ENCODE results near the gene RPIA. TPM values are rescaled to one million over a fixed set of nuclear protein-coding genes. Genes with fewer than 3 reads are reported as not detected.

RPIA gene
- total and polyA plus RNA-seq, 9 of the 15 experiments (the other 6 are each of a cell fraction or from before 2014, with no cell fraction given), result 7.8 to 41.2 (median 25.8) TPM

DNA sequence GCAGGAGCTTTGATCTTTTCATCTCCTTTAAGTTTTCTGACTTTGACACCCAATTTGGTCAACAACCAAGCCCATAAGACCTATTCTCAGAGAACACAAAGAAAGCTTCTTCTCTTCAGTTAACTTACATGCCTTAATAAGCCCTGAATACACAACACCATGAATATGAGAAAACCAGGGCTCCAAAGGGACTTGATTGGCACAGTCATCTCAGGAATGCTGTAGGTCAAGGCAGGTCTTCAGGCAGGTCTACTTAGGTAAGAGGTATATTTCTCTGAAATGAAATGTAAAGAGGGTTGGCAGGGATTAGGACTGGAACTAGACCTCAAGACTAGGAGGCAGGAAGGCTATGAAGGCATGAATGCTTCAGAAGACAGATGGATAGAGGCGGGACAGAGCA lies 39.8 kb upstream of the RPIA start:
- Histone ChIP-seq H4K20me1 (replicated peaks; ENCODE audit: control insufficient read depth, insufficient read depth, low read length) (no peaks in the 10 kb centered on the region), H3K9ac (ENCODE audit: insufficient read depth in 1 of 2, low read depth in 2 of 2, low read length in 2 of 2) (no peak overlapping the region), H3K27me3 (ENCODE audit: control insufficient read depth in 2 of 2, insufficient read depth in 2 of 2, low read length in 2 of 2) (no peaks in the 10 kb centered on the region), H2AFZ (ENCODE audit: low read depth, low read length) (no peak overlapping the region), H3K36me3 (ENCODE audit: control insufficient read depth, insufficient read depth, low read length) (no peaks in the 10 kb centered on the region), H3K9me3 (replicated peaks; ENCODE audit: control insufficient read depth, insufficient read depth, low read depth, low read length) (no peaks in the 10 kb centered on the region), H3K4me3 (no peak overlapping the region), H3K4me1 (replicated peaks in 1 of 2; ENCODE audit: control insufficient read depth in 2 of 2, insufficient read depth in 2 of 2, low read length in 2 of 2) (no peaks in the 10 kb centered on the region), H3K27ac (ENCODE audit: extremely low read depth, low read depth, low read length) (no peak overlapping the region), H3K4me2 (ENCODE audit: insufficient read depth, low read length) (no peak overlapping the region), H3K9me1 (ENCODE audit: control insufficient read depth, insufficient read depth, low read length) (no peaks in the 10 kb centered on the region), H3K79me2 (ENCODE audit: control insufficient read depth, insufficient read depth, low read length) (no peaks in the 10 kb centered on the region)
- POLR2A ChIA-PET, result interaction anchor here (1.9 to 2.2 kb wide), 2 partner anchors 10 to 12 kb away, joined by 4 to 5 read pairs; no protein-coding TSS in a partner anchor
- intact Hi-C loops (cut with micrococcal nuclease) (no loop called here), in situ Hi-C loops (cut with MboI) (no loop called here)
- CTCF ChIA-PET (ENCODE audit: low intra/inter-chr PET ratio), result no interaction called here
- FAIRE-seq, result no peak
- 10% methylated on average over 1 of the region's 1 CpG for WGBS (ENCODE audit: insufficient coverage, low coverage, missing lambda C conversion rate)
- no peak for ATAC-seq
- no peak for DNase-seq (ENCODE audit: extremely low read depth in 1 of 4, low spot score in 3 of 4)
- BruUV-seq (replicated peaks), result no TSS peak
- TF ChIP-seq FOXA3 (CRISPR knock-in tag; conservative IDR thresholded peaks at IDR 0.05 in 1 of 2, IDR thresholded peaks at IDR 0.05 in 1 of 2), result no peak
- TF ChIP-seq, protein P1, sequence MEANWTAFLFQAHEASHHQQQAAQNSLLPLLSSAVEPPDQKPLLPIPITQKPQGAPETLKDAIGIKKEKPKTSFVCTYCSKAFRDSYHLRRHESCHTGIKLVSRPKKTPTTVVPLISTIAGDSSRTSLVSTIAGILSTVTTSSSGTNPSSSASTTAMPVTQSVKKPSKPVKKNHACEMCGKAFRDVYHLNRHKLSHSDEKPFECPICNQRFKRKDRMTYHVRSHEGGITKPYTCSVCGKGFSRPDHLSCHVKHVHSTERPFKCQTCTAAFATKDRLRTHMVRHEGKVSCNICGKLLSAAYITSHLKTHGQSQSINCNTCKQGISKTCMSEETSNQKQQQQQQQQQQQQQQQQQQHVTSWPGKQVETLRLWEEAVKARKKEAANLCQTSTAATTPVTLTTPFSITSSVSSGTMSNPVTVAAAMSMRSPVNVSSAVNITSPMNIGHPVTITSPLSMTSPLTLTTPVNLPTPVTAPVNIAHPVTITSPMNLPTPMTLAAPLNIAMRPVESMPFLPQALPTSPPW (CRISPR knock-in tag; IDR thresholded peaks at IDR 0.05), result no peak
- TF ChIP-seq ZBTB17 (CRISPR knock-in tag; IDR thresholded peaks at IDR 0.05), result no peak
- TF ChIP-seq LCOR (CRISPR knock-in tag; IDR thresholded peaks at IDR 0.05), result no peak
- no peak for TF ChIP-seq HDAC8 (tag; IDR thresholded peaks at IDR 0.05)
- TF ChIP-seq, protein P2, sequence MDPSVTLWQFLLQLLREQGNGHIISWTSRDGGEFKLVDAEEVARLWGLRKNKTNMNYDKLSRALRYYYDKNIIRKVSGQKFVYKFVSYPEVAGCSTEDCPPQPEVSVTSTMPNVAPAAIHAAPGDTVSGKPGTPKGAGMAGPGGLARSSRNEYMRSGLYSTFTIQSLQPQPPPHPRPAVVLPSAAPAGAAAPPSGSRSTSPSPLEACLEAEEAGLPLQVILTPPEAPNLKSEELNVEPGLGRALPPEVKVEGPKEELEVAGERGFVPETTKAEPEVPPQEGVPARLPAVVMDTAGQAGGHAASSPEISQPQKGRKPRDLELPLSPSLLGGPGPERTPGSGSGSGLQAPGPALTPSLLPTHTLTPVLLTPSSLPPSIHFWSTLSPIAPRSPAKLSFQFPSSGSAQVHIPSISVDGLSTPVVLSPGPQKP (CRISPR knock-in tag; IDR thresholded peaks at IDR 0.05), result no peak
- TF ChIP-seq, protein P3, sequence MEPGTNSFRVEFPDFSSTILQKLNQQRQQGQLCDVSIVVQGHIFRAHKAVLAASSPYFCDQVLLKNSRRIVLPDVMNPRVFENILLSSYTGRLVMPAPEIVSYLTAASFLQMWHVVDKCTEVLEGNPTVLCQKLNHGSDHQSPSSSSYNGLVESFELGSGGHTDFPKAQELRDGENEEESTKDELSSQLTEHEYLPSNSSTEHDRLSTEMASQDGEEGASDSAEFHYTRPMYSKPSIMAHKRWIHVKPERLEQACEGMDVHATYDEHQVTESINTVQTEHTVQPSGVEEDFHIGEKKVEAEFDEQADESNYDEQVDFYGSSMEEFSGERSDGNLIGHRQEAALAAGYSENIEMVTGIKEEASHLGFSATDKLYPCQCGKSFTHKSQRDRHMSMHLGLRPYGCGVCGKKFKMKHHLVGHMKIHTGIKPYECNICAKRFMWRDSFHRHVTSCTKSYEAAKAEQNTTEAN (CRISPR knock-in tag; IDR thresholded peaks at IDR 0.05), result no peak
- TF ChIP-seq SMAD1 (IDR thresholded peaks at IDR 0.05; ENCODE audit: low read depth, low read length, partially characterized antibody), result no peak
- TF ChIP-seq BRF1 (IDR thresholded peaks at IDR 0.05; ENCODE audit: borderline replicate concordance, extremely low read depth, insufficient read length), result no peak
- TF ChIP-seq NUFIP1 (IDR thresholded peaks at IDR 0.05; ENCODE audit: partially characterized antibody), result no peak
- TF ChIP-seq BRD4 (IDR thresholded peaks at IDR 0.05), result no peak
- TF ChIP-seq NONO (IDR thresholded peaks at IDR 0.05; ENCODE audit: low read depth in 2 of 2, low read length in 1 of 2), result no peak
- TF ChIP-seq, protein P4, sequence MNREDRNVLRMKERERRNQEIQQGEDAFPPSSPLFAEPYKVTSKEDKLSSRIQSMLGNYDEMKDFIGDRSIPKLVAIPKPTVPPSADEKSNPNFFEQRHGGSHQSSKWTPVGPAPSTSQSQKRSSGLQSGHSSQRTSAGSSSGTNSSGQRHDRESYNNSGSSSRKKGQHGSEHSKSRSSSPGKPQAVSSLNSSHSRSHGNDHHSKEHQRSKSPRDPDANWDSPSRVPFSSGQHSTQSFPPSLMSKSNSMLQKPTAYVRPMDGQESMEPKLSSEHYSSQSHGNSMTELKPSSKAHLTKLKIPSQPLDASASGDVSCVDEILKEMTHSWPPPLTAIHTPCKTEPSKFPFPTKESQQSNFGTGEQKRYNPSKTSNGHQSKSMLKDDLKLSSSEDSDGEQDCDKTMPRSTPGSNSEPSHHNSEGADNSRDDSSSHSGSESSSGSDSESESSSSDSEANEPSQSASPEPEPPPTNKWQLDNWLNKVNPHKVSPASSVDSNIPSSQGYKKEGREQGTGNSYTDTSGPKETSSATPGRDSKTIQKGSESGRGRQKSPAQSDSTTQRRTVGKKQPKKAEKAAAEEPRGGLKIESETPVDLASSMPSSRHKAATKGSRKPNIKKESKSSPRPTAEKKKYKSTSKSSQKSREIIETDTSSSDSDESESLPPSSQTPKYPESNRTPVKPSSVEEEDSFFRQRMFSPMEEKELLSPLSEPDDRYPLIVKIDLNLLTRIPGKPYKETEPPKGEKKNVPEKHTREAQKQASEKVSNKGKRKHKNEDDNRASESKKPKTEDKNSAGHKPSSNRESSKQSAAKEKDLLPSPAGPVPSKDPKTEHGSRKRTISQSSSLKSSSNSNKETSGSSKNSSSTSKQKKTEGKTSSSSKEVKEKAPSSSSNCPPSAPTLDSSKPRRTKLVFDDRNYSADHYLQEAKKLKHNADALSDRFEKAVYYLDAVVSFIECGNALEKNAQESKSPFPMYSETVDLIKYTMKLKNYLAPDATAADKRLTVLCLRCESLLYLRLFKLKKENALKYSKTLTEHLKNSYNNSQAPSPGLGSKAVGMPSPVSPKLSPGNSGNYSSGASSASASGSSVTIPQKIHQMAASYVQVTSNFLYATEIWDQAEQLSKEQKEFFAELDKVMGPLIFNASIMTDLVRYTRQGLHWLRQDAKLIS (CRISPR knock-in tag; IDR thresholded peaks at IDR 0.05), result no peak
- no peak for TF ChIP-seq NR4A1 (CRISPR knock-in tag; IDR thresholded peaks at IDR 0.05)
- TF ChIP-seq NR4A1 (tag; IDR thresholded peaks at IDR 0.05), result no peak
